ENCODE measurements around the gene SETD6.

Gene SETD6

GRCh38 chr16:58475091-58475619 is 40.2 kb upstream of the SETD6 start:
- Histone ChIP-seq H3K27ac (no peak overlapping the region), H3K9ac (ENCODE audit: insufficient read length) (no peak overlapping the region), H3K36me3 (ENCODE audit: insufficient read depth, low read length) (no peaks in the 10 kb centered on the region), H3K4me3 (no peak overlapping the region), H3K9me3 (ENCODE audit: low read depth, low read length) (no peaks in the 10 kb centered on the region)
- no peak for TF ChIP-seq POLR2AphosphoS5 (IDR thresholded peaks at IDR 0.05; ENCODE audit: borderline replicate concordance, low read depth, low read length)
- TF ChIP-seq FOXP2 (optimal IDR thresholded peaks at IDR 0.05; ENCODE audit: control extremely low read depth, extremely low read length, insufficient read depth): no peak
- no peak for TF ChIP-seq EZH2 (IDR thresholded peaks at IDR 0.05)
- DNase-seq (ENCODE audit: low read depth, low spot score): no peak

- Histone ChIP-seq H3K27ac (no peak overlapping the region), H3K36me3 (ENCODE audit: insufficient read depth, low read length) (no peaks in the 10 kb centered on the region), H3K9ac (ENCODE audit: insufficient read length) (no peak overlapping the region), H3K4me3 (no peak overlapping the region), H3K9me3 (ENCODE audit: low read depth, low read length) (no peaks in the 10 kb centered on the region)
- no peak for DNase-seq (ENCODE audit: low read depth, low spot score)
- TF ChIP-seq EZH2 (IDR thresholded peaks at IDR 0.05): no peak
- no peak for TF ChIP-seq FOXP2 (optimal IDR thresholded peaks at IDR 0.05; ENCODE audit: control extremely low read depth, extremely low read length, insufficient read depth)
- TF ChIP-seq POLR2AphosphoS5 (IDR thresholded peaks at IDR 0.05; ENCODE audit: borderline replicate concordance, low read depth, low read length): no peak
Measured at GRCh38 chr16:58476791-58477190, 38.5 kb upstream of the SETD6 start.

- Histone ChIP-seq H3K36me3 (ENCODE audit: insufficient read depth, low read length) (no peaks in the 10 kb centered on the region), H3K9me3 (ENCODE audit: low read depth, low read length) (no peaks in the 10 kb centered on the region), H3K27ac (no peak overlapping the region), H3K4me3 (no peak overlapping the region), H3K9ac (ENCODE audit: insufficient read length) (no peak overlapping the region)
- DNase-seq (ENCODE audit: low read depth, low spot score): no peak
- TF ChIP-seq EZH2 (IDR thresholded peaks at IDR 0.05) (no peak), FOXP2 (optimal IDR thresholded peaks at IDR 0.05; ENCODE audit: control extremely low read depth, extremely low read length, insufficient read depth) (no peak)
Measured at GRCh38 chr16:58478427-58478826, 36.9 kb upstream of the SETD6 start.

GRCh38 chr16:58481226-58481869 is 34.0 kb upstream of the SETD6 start:
- Histone ChIP-seq H3K36me3 (ENCODE audit: insufficient read depth, low read length) (no peaks in the 10 kb centered on the region), H3K4me3 (no peak overlapping the region), H3K9ac (ENCODE audit: insufficient read length) (no peak overlapping the region), H3K9me3 (ENCODE audit: low read depth, low read length) (no peaks in the 10 kb centered on the region), H3K27ac (no peak overlapping the region)
- DNase-seq (ENCODE audit: low read depth, low spot score): no peak
- TF ChIP-seq FOXP2 (optimal IDR thresholded peaks at IDR 0.05; ENCODE audit: control extremely low read depth, extremely low read length, insufficient read depth) (no peak), EZH2 (IDR thresholded peaks at IDR 0.05) (no peak), POLR2AphosphoS5 (IDR thresholded peaks at IDR 0.05; ENCODE audit: borderline replicate concordance, low read depth, low read length) (no peak)

GRCh38 chr16:58481931-58482330 is 33.4 kb upstream of the SETD6 start:
- H3K9ac ChIP-seq (ENCODE audit: insufficient read length): no peak overlapping the region
- no peak for DNase-seq (ENCODE audit: low read depth, low spot score)
- H3K36me3 ChIP-seq (ENCODE audit: insufficient read depth, low read length): no peaks in the 10 kb centered on the region
- no peak overlapping the region for H3K4me3 ChIP-seq
- H3K9me3 ChIP-seq (ENCODE audit: low read depth, low read length): no peaks in the 10 kb centered on the region
- no peak overlapping the region for H3K27ac ChIP-seq
- TF ChIP-seq FOXP2 (optimal IDR thresholded peaks at IDR 0.05; ENCODE audit: control extremely low read depth, extremely low read length, insufficient read depth) (no peak), POLR2AphosphoS5 (IDR thresholded peaks at IDR 0.05; ENCODE audit: borderline replicate concordance, low read depth, low read length) (no peak), EZH2 (IDR thresholded peaks at IDR 0.05) (no peak)

GRCh38 chr16:58485184-58485887 is 30.0 kb upstream of the SETD6 start:
- Histone ChIP-seq H3K9ac (ENCODE audit: insufficient read length) (no peak overlapping the region), H3K4me3 (no peak overlapping the region), H3K36me3 (ENCODE audit: insufficient read depth, low read length) (no peaks in the 10 kb centered on the region), H3K9me3 (ENCODE audit: low read depth, low read length) (no peaks in the 10 kb centered on the region), H3K27ac (no peak overlapping the region)
- DNase-seq (ENCODE audit: low read depth, low spot score): no peak
- TF ChIP-seq FOXP2 (optimal IDR thresholded peaks at IDR 0.05; ENCODE audit: control extremely low read depth, extremely low read length, insufficient read depth): no peak
- no peak for TF ChIP-seq POLR2AphosphoS5 (IDR thresholded peaks at IDR 0.05; ENCODE audit: borderline replicate concordance, low read depth, low read length)
- no peak for TF ChIP-seq EZH2 (IDR thresholded peaks at IDR 0.05)

- no peak for TF ChIP-seq POLR2AphosphoS5 (IDR thresholded peaks at IDR 0.05; ENCODE audit: borderline replicate concordance, low read depth, low read length)
- no peak for TF ChIP-seq FOXP2 (optimal IDR thresholded peaks at IDR 0.05; ENCODE audit: control extremely low read depth, extremely low read length, insufficient read depth)
- TF ChIP-seq EZH2 (IDR thresholded peaks at IDR 0.05): no peak
- DNase-seq (ENCODE audit: low read depth, low spot score): no peak
- Histone ChIP-seq H3K9me3 (ENCODE audit: low read depth, low read length) (no peaks in the 10 kb centered on the region), H3K4me3 (no peak overlapping the region), H3K27ac (no peak overlapping the region), H3K9ac (ENCODE audit: insufficient read length) (no peak overlapping the region), H3K36me3 (ENCODE audit: insufficient read depth, low read length) (no peaks in the 10 kb centered on the region)
Measured at GRCh38 chr16:58487566-58488351, 27.6 kb upstream of the SETD6 start.

GRCh38 chr16:58488531-58488930 is 26.8 kb upstream of the SETD6 start:
- Histone ChIP-seq H3K4me3 (no peak overlapping the region), H3K9me3 (ENCODE audit: low read depth, low read length) (no peaks in the 10 kb centered on the region), H3K27ac (no peak overlapping the region), H3K36me3 (ENCODE audit: insufficient read depth, low read length) (no peaks in the 10 kb centered on the region), H3K9ac (ENCODE audit: insufficient read length) (no peak overlapping the region)
- no peak for TF ChIP-seq EZH2 (IDR thresholded peaks at IDR 0.05)
- TF ChIP-seq POLR2AphosphoS5 (IDR thresholded peaks at IDR 0.05; ENCODE audit: borderline replicate concordance, low read depth, low read length): no peak
- no peak for TF ChIP-seq FOXP2 (optimal IDR thresholded peaks at IDR 0.05; ENCODE audit: control extremely low read depth, extremely low read length, insufficient read depth)
- no peak for DNase-seq (ENCODE audit: low read depth, low spot score)
